ENCODE measurements around the gene FOXO1.

DNA sequence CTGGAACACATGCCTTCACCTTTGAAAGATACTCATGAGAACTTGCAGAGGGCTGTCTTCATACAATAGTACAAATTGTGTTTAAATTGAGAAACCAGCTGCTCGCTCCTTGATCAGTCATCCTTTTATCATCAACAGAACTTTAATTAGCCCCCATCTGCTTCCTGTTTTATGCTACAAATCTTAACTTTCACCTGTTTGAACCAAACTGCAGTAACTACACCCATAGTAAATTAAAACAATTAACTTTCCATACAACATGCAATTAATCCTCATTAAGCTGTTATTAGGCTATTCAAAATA is 85.2 kb downstream of the FOXO1 start:
- TF ChIP-seq YY1 (IDR thresholded peaks at IDR 0.05; ENCODE audit: insufficient read depth, insufficient read length): no peak
- no peak for TF ChIP-seq SUZ12 (IDR thresholded peaks at IDR 0.05; ENCODE audit: extremely low read depth, insufficient read depth, insufficient read length)
